Activated CD8-positive, alpha-beta memory T cell treated with anti-CD3 and anti-CD28 coated beads, Interleukin-2, amount 10 ng/mL, durations not matched to agents 7 days and 5 days (primary cell): Measurements from ENCODE around the gene CXXC1. TPM values are rescaled to one million over a fixed set of nuclear protein-coding genes. Genes with fewer than 3 reads are reported as not detected.

Experiments
- ATAC-seq: fragments of 150-1000 bp; cut with Tn5 transposase; one replicate; pipeline ENCODE4 v1.10.0; 2021; ENCODE audit warnings: moderate library complexity
- CTCF ChIA-PET: fragments of 350-600 bp; sonication (Branson Sonifier 250); formaldehyde crosslinking; loops from one replicate; lab custom pipeline; 2021; ENCODE audit warnings: antibody characterized with exemption; lab: Charles Lee
- DNase-seq: peaks from one replicate; pipeline ENCODE4 v3.0.0-alpha.2; 2020
- H3K27ac Mint-ChIP-seq: one replicate; pipeline ENCODE4 v1.8.0; 2021; ENCODE audit warnings: mild to moderate bottlenecking, mixed read lengths
- H3K27me3 Mint-ChIP-seq: one replicate; pipeline ENCODE4 v1.8.0; 2021; ENCODE audit warnings: mixed read lengths
- H3K36me3 Mint-ChIP-seq: one replicate; pipeline ENCODE4 v1.8.0; 2021; ENCODE audit warnings: mild to moderate bottlenecking, mixed read lengths
- H3K4me1 Mint-ChIP-seq: one replicate; pipeline ENCODE4 v1.8.0; 2021; ENCODE audit warnings: mixed read lengths
- H3K4me3 Mint-ChIP-seq: one replicate; pipeline ENCODE4 v1.8.0; 2021; ENCODE audit warnings: mild to moderate bottlenecking, moderate library complexity, mixed read lengths
- H3K9me3 Mint-ChIP-seq: one replicate; pipeline ENCODE4 v1.8.0; 2022; ENCODE audit warnings: low read depth, mixed read lengths
- total RNA-seq, 2 experiments: library from RNA; stranded (reverse); gene quantifications; one replicate each; pipeline ENCODE4 v1.2.3, GENCODE V29; 2021

CXXC1 gene
- total RNA-seq = 100 to 1,000 TPM; 128 to 150 TPM

- no peaks in the 10 kb centered on the region for H3K9me3 Mint-ChIP-seq
- ATAC-seq (peak; percentile 90), DNase-seq (peak; percentile 98)
- CTCF ChIA-PET = interaction anchor here (0.8 to 2.9 kb wide), 2 partner anchors 19 kb away, joined by 4 to 10 read pairs; no protein-coding TSS in a partner anchor
- no peaks in the 10 kb centered on the region for H3K27me3 Mint-ChIP-seq
- peaks cover 35% of the 10 kb centered on the region for H3K36me3 Mint-ChIP-seq
- peak within 1 kb of the TSS; percentile 94 for H3K27ac Mint-ChIP-seq
- H3K4me1 Mint-ChIP-seq = peaks cover 39% of the 10 kb centered on the region
- peak within 1 kb of the TSS; percentile 92 for H3K4me3 Mint-ChIP-seq
Observed at GRCh38 chr18:50287441-50288347, at the start of gene CXXC1. TSS of gene CXXC1 (minus strand) at chr18:50287692. CDS start at chr18:50287589, 103 bp downstream.

DNA sequence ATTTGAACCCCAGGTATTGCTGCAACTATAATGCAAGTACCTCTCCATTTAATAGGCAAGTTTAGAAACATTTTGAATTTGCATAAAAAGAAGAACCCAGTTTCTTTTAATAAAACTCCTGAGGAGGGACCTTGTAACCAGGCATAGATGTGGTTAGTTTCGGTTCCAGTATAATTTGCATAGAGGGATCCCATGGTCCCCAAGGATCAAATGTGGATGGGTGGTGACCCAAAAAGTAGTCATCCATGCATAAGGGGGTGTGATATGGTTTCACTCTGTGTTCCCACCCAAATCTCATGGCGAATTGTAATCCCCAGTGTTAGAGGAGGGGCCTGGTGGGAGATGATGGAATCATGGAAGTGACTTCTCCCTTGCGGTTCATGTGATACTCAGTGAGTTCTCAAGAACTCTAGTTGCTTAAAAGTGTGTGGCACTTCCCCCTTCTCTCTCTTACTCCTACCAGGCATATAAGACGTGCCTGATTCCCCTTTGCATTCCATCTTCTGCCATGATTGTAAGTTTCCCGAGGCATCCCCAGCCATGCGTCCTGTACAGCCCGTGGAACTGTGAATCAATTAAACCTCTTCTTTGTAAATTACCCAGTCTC is 47.2 kb upstream of the CXXC1 start:
- ATAC-seq = no peak
- CTCF ChIA-PET = no interaction called here

GRCh38 chr18:50331691-50332090 is 44.2 kb upstream of the CXXC1 start:
- Mint-ChIP-seq H3K36me3 (no peaks in the 10 kb centered on the region), H3K27me3 (peaks cover 14% of the 10 kb centered on the region), H3K4me1 (no peaks in the 10 kb centered on the region), H3K4me3 (no peak overlapping the region), H3K27ac (no peak overlapping the region), H3K9me3 (peaks cover 2% of the 10 kb centered on the region)
- no peak for ATAC-seq
- CTCF ChIA-PET = no interaction called here
- no peak for DNase-seq

More for the DNA sequence above, 47.2 kb upstream of the CXXC1 start:
- DNase-seq = no peak
- no peak overlapping the region for H3K4me3 Mint-ChIP-seq
- peaks cover 5% of the 10 kb centered on the region for H3K27me3 Mint-ChIP-seq
- peaks cover 2% of the 10 kb centered on the region for H3K9me3 Mint-ChIP-seq
- H3K36me3 Mint-ChIP-seq = no peaks in the 10 kb centered on the region
- H3K27ac Mint-ChIP-seq = no peak overlapping the region
- no peaks in the 10 kb centered on the region for H3K4me1 Mint-ChIP-seq

GRCh38 chr18:50330176-50330575 is 42.7 kb upstream of the CXXC1 start:
- no peak for DNase-seq
- CTCF ChIA-PET = no interaction called here
- Mint-ChIP-seq H3K9me3 (peaks cover 2% of the 10 kb centered on the region), H3K4me1 (no peaks in the 10 kb centered on the region), H3K27me3 (peaks cover 17% of the 10 kb centered on the region), H3K4me3 (no peak overlapping the region), H3K36me3 (no peaks in the 10 kb centered on the region), H3K27ac (no peak overlapping the region)
- no peak for ATAC-seq

DNA sequence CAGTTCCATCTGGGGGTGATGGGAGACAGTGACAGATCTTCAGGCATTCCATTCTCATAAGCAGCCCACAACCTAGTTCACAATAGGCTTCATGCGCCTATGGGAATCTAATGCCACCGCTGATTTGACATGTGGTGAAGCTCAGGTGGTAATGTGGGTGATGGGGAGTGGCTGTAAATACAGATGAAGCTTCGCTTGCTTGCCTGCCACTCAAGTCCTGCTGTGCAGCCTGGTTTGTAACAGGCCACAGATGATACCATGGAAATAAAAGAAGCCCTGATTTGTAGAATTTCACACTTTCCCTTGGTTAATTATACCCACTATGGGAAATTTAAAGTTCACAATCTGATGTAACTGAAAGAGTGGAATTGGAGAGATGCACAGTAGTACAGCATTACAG is 40.5 kb upstream of the CXXC1 start:
- DNase-seq (no peak), ATAC-seq (no peak)
- Mint-ChIP-seq H3K4me3 (no peak overlapping the region), H3K36me3 (no peaks in the 10 kb centered on the region), H3K27me3 (peaks cover 26% of the 10 kb centered on the region), H3K4me1 (no peaks in the 10 kb centered on the region), H3K9me3 (peaks cover 2% of the 10 kb centered on the region), H3K27ac (no peak overlapping the region)
- CTCF ChIA-PET = interaction anchor here (1.2 kb wide), 1 partner anchor 29 kb away, joined by 3 read pairs; no protein-coding TSS in a partner anchor

DNA sequence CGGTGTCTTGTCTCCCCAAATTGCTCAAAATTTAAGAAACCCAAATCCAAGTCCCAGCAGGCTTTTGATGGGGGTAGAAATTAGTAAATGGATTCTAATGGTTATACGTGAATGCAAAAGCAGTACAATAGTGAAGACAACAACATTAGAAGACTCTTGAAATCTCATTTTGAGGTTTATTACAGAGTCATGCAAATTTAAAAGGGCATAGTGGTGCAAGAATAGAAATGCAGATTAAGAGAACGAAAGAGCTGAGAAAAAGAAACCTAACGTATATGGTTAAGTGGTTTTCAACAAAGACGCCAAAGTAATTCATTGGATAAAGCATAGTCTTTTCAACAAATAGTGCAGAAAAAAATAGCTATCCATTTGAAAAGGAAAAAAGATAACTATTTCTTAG is 33.2 kb upstream of the CXXC1 start:
- Mint-ChIP-seq H3K4me3 (no peak overlapping the region), H3K4me1 (no peaks in the 10 kb centered on the region), H3K36me3 (no peaks in the 10 kb centered on the region), H3K9me3 (no peaks in the 10 kb centered on the region), H3K27ac (no peak overlapping the region), H3K27me3 (peaks cover 55% of the 10 kb centered on the region)
- no peak for DNase-seq
- no peak for ATAC-seq
- CTCF ChIA-PET = no interaction called here

GRCh38 chr18:50315100-50315871 is 27.8 kb upstream of the CXXC1 start:
- ATAC-seq = no peak
- Mint-ChIP-seq H3K36me3 (no peaks in the 10 kb centered on the region), H3K9me3 (no peaks in the 10 kb centered on the region), H3K4me1 (no peaks in the 10 kb centered on the region), H3K27ac (no peak overlapping the region), H3K4me3 (no peak overlapping the region), H3K27me3 (peaks cover 50% of the 10 kb centered on the region)
- CTCF ChIA-PET = no interaction called here
- DNase-seq = no peak

- Mint-ChIP-seq H3K27me3 (peaks cover 48% of the 10 kb centered on the region), H3K4me3 (no peak overlapping the region), H3K36me3 (no peaks in the 10 kb centered on the region), H3K27ac (no peak overlapping the region), H3K4me1 (no peaks in the 10 kb centered on the region), H3K9me3 (no peaks in the 10 kb centered on the region)
- no peak for DNase-seq
- CTCF ChIA-PET = no interaction called here
- no peak for ATAC-seq
Observed at GRCh38 chr18:50313873-50314460, 26.5 kb upstream of the CXXC1 start.

DNA sequence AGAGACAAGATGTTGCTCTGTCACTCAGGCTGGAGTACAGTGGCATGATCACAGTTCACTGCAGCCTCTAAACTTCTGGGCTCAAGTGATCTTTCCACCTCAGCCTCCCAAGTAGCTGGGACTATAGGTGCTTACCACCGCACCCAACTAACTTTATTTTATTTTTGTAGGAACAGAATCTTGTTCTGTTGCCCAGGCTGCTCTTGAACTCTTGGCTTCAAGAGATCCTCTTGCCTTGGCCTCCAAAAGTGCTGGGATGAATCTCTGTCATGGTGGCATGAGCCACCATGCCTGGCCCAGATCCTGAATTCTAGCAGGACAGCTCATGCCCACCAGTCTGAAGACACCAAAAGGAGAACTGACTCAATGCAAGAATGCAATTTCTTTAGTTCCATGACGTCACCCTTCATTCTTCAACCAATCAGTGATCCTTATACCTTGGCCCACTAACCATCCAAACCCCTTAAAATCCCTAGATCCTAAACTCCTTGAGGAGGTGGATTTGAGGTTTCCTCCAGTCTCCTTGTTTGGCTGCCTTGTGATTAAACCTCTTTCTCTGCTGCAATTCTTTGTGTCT is 25.6 kb upstream of the CXXC1 start:
- Mint-ChIP-seq H3K36me3 (no peaks in the 10 kb centered on the region), H3K27me3 (peaks cover 39% of the 10 kb centered on the region), H3K9me3 (no peaks in the 10 kb centered on the region), H3K27ac (no peak overlapping the region), H3K4me3 (no peak overlapping the region), H3K4me1 (peaks cover 2% of the 10 kb centered on the region)
- CTCF ChIA-PET = no interaction called here
- ATAC-seq = no peak
- DNase-seq = no peak

- no peak overlapping the region for H3K27ac Mint-ChIP-seq
- H3K36me3 Mint-ChIP-seq = no peaks in the 10 kb centered on the region
- DNase-seq (no peak), ATAC-seq (no peak)
- no peak overlapping the region for H3K4me3 Mint-ChIP-seq
- no peaks in the 10 kb centered on the region for H3K9me3 Mint-ChIP-seq
- peaks cover 35% of the 10 kb centered on the region for H3K27me3 Mint-ChIP-seq
- CTCF ChIA-PET = no interaction called here
- peaks cover 7% of the 10 kb centered on the region for H3K4me1 Mint-ChIP-seq
Observed at GRCh38 chr18:50312296-50313030, 25.0 kb upstream of the CXXC1 start.

DNA sequence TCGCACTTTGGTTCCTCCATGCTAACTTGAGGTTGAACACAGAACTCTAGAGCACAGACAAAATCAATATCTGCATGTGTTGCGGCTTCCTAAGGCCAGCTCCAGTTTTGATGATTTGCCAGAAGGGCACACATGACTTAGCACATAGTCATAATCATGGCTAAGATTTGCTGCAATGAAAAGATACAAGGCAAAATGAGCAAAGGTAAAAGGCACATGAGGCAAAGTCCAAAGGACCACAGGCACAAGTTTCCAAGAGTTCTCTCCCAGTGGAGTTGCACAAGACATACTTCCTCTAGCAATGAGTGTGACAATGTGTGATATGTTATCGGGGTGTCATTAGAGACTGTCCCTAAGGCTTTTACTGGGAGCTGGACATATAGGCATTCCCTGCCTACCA is 24.2 kb upstream of the CXXC1 start:
- peaks cover 29% of the 10 kb centered on the region for H3K27me3 Mint-ChIP-seq
- H3K4me3 Mint-ChIP-seq = no peak overlapping the region
- H3K4me1 Mint-ChIP-seq = peaks cover 14% of the 10 kb centered on the region
- no peak overlapping the region for H3K27ac Mint-ChIP-seq
- CTCF ChIA-PET = no interaction called here
- no peaks in the 10 kb centered on the region for H3K9me3 Mint-ChIP-seq
- DNase-seq (no peak), ATAC-seq (no peak)
- H3K36me3 Mint-ChIP-seq = no peaks in the 10 kb centered on the region

DNA sequence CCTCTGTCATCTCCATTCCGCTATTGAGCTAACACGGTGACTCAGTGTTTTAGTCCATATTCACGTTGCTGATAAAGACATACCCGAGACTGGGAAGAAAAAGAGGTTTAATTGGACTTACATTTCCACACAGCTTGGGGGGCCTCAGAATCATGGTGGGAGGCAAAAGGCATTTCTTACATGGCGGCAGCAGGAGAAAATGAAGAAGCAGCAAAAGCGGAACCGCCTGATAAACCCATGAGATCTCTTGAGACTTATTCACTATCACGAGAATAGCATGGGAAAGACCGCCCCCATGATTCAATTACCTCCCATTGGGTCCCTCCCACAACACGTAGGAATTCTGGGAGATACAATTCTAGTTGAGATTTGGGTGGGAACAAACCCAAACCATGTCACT is 22.6 kb upstream of the CXXC1 start:
- Mint-ChIP-seq H3K36me3 (peaks cover 5% of the 10 kb centered on the region), H3K27ac (no peak overlapping the region), H3K27me3 (peaks cover 29% of the 10 kb centered on the region), H3K4me3 (no peak overlapping the region), H3K4me1 (peaks cover 14% of the 10 kb centered on the region), H3K9me3 (peaks cover 4% of the 10 kb centered on the region)
- no peak for ATAC-seq
- CTCF ChIA-PET = interaction anchor here (0.8 to 3.4 kb wide), 3 partner anchors 41 to 47 kb away, joined by 3 to 12 read pairs (median 10); no protein-coding TSS in a partner anchor
- no peak for DNase-seq
